Activated T-helper 17 cell treated with anti-CD3 and anti-CD28 coated beads, Interleukin-2, amount 50 U/mL, for 72 hours (primary cell): ENCODE data around the gene PCDH9. TPM values are rescaled to one million over a fixed set of nuclear protein-coding genes. Genes with fewer than 3 reads are reported as not detected.

Experiments used
- ATAC-seq: fragments of 150-1000 bp; cut with Tn5 transposase; replicated peaks from 2 replicates; pipeline ENCODE4 v1.10.0; 2021; ENCODE audit warnings: mild to moderate bottlenecking, moderate library complexity
- H3K27ac Mint-ChIP-seq: one replicate; pipeline ENCODE4 v1.8.0; 2022; ENCODE audit warnings: mixed read lengths
- H3K27me3 Mint-ChIP-seq: one replicate; pipeline ENCODE4 v1.8.0; 2022; ENCODE audit warnings: mixed read lengths
- H3K36me3 Mint-ChIP-seq: one replicate; pipeline ENCODE4 v1.8.0; 2022; ENCODE audit warnings: low read depth, mild to moderate bottlenecking, mixed read lengths
- H3K4me1 Mint-ChIP-seq: one replicate; pipeline ENCODE4 v1.8.0; 2022; ENCODE audit warnings: mixed read lengths
- H3K4me3 Mint-ChIP-seq: one replicate; pipeline ENCODE4 v1.8.0; 2022; ENCODE audit warnings: mild to moderate bottlenecking, mixed read lengths
- H3K9me3 Mint-ChIP-seq: one replicate; pipeline ENCODE4 v1.8.0; 2022; ENCODE audit warnings: mixed read lengths
- total RNA-seq, 2 donors: library from RNA; stranded (reverse); gene quantifications; one replicate each; pipeline ENCODE4 v1.2.3, GENCODE V29; 2022

Gene PCDH9
- total RNA-seq, 2 donors from 2014 or later = 0.11 TPM

GRCh38 chr13:66969291-66969690, 260.8 kb downstream of the PCDH9 start:
- H3K27me3 Mint-ChIP-seq = no peaks in the 10 kb centered on the region
- no peak for ATAC-seq
- no peaks in the 10 kb centered on the region for H3K4me1 Mint-ChIP-seq
- H3K36me3 Mint-ChIP-seq = no peaks in the 10 kb centered on the region
- H3K9me3 Mint-ChIP-seq = peaks cover 4% of the 10 kb centered on the region
- no peak overlapping the region for H3K4me3 Mint-ChIP-seq
- H3K27ac Mint-ChIP-seq = no peak overlapping the region

DNA sequence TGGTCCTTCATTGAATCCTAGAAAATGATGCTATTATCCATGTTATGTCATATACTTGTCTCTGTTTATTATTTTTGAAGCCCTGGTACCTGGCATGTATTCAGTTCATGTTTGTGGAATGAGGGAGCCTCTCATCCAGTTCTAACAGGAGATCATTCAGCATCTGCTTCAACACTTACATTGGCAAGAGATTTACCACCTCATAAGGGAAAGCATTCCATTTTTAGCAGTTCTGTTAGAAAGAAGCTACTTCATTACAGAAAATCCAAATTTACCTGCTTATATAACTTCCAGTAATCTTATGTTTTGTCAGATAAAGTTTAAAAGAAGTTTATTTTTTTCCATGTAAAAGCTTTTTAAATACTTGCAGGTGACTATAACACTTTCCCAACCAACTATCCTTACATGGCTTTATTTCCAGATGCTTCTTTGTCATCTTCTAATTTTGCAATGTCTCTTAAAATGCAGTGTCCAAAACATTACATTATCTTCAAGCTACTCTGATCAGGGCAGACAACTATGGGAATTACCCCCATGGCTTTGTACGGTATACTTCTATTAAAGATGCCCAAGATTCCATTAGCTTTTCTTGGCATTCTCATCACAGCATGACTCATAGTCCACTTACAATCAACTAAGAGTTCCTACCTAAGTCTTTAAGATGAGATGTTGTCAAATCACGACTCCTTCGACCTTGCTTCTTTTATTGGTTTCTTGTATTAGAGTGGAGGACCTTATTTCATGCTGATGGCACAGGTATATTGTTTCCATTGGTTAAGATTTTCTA, 262.1 kb downstream of the PCDH9 start:
- Mint-ChIP-seq H3K27ac (no peak overlapping the region), H3K9me3 (peaks cover under 1% of the 10 kb centered on the region), H3K36me3 (no peaks in the 10 kb centered on the region), H3K4me1 (no peaks in the 10 kb centered on the region), H3K27me3 (no peaks in the 10 kb centered on the region), H3K4me3 (no peak overlapping the region)
- no peak for ATAC-seq

DNA sequence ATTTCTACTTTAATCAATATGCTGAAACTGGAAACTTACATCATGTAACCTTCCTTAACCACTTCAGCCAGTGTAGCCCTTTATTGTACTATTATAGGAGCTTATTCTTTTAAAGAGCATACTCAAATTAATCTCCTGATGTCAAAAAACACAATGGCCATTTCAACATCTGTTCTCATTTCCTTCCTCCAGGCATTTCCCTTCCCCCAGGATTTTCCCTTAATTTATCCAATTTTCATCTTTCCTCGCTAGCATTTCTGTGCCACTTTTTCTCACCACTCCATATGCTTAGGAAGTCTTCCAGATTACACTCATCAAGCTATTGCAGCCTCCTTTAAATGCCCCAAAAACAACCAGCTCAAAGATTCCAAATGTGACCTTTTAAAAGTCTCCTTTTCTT, 265.0 kb downstream of the PCDH9 start:
- no peaks in the 10 kb centered on the region for H3K27me3 Mint-ChIP-seq
- H3K36me3 Mint-ChIP-seq = no peaks in the 10 kb centered on the region
- no peak for ATAC-seq
- H3K4me1 Mint-ChIP-seq = no peaks in the 10 kb centered on the region
- H3K4me3 Mint-ChIP-seq = no peak overlapping the region
- H3K27ac Mint-ChIP-seq = no peak overlapping the region
- H3K9me3 Mint-ChIP-seq = no peaks in the 10 kb centered on the region

DNA sequence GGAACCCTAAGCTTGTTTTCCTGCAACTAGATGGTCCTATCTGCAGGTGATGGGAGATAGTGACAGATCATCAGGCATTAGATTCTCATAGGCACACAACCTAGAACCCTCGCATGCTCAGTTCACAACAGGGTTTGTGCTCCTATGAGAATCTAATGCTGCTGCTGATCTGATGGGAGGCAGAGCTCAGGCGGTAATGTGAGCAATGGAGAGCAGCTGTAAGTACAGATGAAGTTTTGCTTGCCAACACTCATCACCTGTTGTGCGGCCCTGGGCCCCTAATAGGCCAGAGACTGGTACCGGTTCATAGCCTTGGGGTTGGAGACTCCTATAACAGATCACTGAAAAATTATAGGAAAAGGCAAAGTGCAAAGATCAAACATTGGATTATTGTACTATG, 267.2 kb downstream of the PCDH9 start:
- H3K27ac Mint-ChIP-seq = no peak overlapping the region
- no peak for ATAC-seq
- H3K27me3 Mint-ChIP-seq = no peaks in the 10 kb centered on the region
- no peak overlapping the region for H3K4me3 Mint-ChIP-seq
- H3K4me1 Mint-ChIP-seq = no peaks in the 10 kb centered on the region
- no peaks in the 10 kb centered on the region for H3K36me3 Mint-ChIP-seq
- no peaks in the 10 kb centered on the region for H3K9me3 Mint-ChIP-seq

DNA sequence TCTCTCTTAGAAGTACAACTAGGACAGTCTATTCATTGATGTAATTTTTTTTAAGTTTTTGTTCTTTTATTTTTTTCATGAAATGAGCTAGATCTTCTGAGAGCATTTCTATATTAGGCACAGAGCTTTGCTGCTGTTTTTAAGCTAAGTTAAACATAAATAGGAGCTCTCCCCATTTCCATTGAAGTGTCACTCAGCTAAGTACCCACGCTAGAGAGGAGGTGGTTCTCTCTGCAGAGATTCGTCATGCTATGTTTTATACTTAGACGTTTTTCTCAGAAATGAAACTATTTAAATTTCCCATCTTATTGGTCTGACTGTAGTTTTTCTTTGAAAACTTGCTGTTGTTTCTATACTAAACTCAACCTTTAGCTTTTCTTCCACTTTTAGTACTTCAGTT, 271.5 kb downstream of the PCDH9 start:
- no peaks in the 10 kb centered on the region for H3K27me3 Mint-ChIP-seq
- no peak for ATAC-seq

DNA sequence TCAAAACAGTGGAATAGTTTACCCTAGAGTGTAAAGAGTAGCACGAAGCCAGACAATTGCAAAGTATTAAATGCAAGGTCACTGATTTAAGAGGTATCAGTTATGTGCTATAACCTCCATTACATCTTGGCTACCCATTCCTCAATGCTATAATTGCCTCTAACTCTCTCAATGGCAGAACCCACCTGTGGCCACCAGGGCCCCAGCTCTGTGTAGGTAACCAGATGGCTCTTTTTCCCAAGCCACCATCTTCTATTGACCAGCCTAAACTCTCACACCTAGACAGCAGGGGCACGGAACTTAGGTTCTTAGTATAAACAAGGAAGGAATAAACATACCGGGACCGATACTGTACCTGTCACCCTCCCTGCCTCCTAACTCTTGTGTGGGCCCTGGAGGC, 277.6 kb downstream of the PCDH9 start:
- no peak for ATAC-seq
- Mint-ChIP-seq H3K36me3 (no peaks in the 10 kb centered on the region), H3K4me3 (no peak overlapping the region), H3K4me1 (no peaks in the 10 kb centered on the region), H3K27ac (no peak overlapping the region), H3K9me3 (no peaks in the 10 kb centered on the region), H3K27me3 (no peaks in the 10 kb centered on the region)

More for the DNA sequence above, 271.5 kb downstream of the PCDH9 start:
- no peaks in the 10 kb centered on the region for H3K4me1 Mint-ChIP-seq
- no peak overlapping the region for H3K27ac Mint-ChIP-seq
- H3K4me3 Mint-ChIP-seq = no peak overlapping the region
- no peaks in the 10 kb centered on the region for H3K9me3 Mint-ChIP-seq
- no peaks in the 10 kb centered on the region for H3K36me3 Mint-ChIP-seq

GRCh38 chr13:66951426-66951825, 278.7 kb downstream of the PCDH9 start:
- no peaks in the 10 kb centered on the region for H3K4me1 Mint-ChIP-seq
- H3K27ac Mint-ChIP-seq = no peak overlapping the region
- H3K27me3 Mint-ChIP-seq = no peaks in the 10 kb centered on the region
- no peaks in the 10 kb centered on the region for H3K9me3 Mint-ChIP-seq
- H3K4me3 Mint-ChIP-seq = no peak overlapping the region
- no peak for ATAC-seq
- H3K36me3 Mint-ChIP-seq = no peaks in the 10 kb centered on the region

GRCh38 chr13:66950666-66951065, 279.5 kb downstream of the PCDH9 start:
- H3K9me3 Mint-ChIP-seq = no peaks in the 10 kb centered on the region
- H3K4me1 Mint-ChIP-seq = no peaks in the 10 kb centered on the region
- H3K27me3 Mint-ChIP-seq = no peaks in the 10 kb centered on the region
- H3K36me3 Mint-ChIP-seq = no peaks in the 10 kb centered on the region
- ATAC-seq = no peak
- no peak overlapping the region for H3K4me3 Mint-ChIP-seq
- no peak overlapping the region for H3K27ac Mint-ChIP-seq

DNA sequence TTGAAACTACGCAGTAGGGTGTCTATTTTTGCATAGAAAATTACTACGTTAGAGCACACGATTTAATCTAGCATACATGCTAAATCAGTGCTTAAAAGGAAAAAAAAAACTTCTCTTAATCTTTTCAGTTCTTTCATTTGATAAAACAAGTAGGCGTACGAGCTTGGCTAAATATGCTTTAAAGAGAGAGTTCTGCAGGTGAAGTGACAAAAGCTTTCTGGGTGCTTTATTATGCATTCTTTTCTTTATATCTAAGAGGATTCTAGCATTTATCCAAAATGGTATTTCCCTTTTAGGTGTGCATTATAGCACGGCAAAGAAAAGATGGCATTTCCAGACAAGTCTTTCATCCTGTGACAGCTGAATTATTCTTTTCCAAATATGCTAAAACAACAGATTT, 281.2 kb downstream of the PCDH9 start:
- Mint-ChIP-seq H3K9me3 (peaks cover 3% of the 10 kb centered on the region), H3K27me3 (no peaks in the 10 kb centered on the region), H3K27ac (no peak overlapping the region), H3K4me1 (no peaks in the 10 kb centered on the region), H3K4me3 (no peak overlapping the region), H3K36me3 (no peaks in the 10 kb centered on the region)
- no peak for ATAC-seq

DNA sequence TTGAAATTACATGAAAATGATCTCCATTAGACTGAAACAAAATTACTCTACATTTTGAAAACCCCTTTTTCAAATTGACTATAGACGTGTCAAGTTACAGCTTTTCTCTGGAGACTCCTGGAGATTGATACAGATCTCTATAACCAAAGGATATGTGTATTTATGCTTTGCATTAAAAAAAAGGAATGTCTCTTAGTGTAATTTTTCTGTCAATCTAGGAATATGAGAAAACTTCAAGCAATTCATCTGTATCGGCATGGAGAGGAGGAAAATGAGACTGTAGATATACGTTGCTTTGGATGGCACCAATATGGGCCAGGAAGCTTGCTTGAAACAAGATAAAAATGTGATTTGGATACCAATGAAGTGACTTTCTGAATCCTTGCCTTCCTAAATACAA, 286.6 kb downstream of the PCDH9 start:
- peaks cover 3% of the 10 kb centered on the region for H3K9me3 Mint-ChIP-seq
- ATAC-seq = no peak
- no peak overlapping the region for H3K27ac Mint-ChIP-seq
- no peaks in the 10 kb centered on the region for H3K36me3 Mint-ChIP-seq
- H3K27me3 Mint-ChIP-seq = no peaks in the 10 kb centered on the region
- H3K4me1 Mint-ChIP-seq = no peaks in the 10 kb centered on the region
- no peak overlapping the region for H3K4me3 Mint-ChIP-seq

DNA sequence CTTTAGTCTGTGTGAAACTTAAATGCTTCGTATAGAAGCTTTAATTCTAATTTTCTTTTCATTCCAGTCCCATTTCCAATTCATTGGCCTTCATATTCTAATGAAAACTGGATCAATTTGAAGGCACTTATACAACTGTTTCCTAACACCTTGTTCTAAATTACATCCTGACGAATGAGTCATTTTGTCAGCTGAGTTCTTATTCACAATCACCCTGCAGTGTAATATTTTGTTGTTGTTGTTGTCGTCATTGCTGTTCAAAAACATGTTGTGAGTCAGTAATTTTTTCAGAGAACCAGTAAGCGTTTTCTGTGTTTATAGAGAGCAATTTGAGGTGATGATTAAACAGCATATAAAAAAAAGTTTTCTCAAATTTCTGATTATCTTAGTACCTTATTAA, 290.0 kb downstream of the PCDH9 start:
- Mint-ChIP-seq H3K4me3 (no peak overlapping the region), H3K27me3 (no peaks in the 10 kb centered on the region), H3K9me3 (peaks cover 6% of the 10 kb centered on the region), H3K36me3 (no peaks in the 10 kb centered on the region), H3K27ac (no peak overlapping the region), H3K4me1 (no peaks in the 10 kb centered on the region)
- no peak for ATAC-seq

- ATAC-seq = no peak
- H3K4me1 Mint-ChIP-seq = no peaks in the 10 kb centered on the region
- H3K9me3 Mint-ChIP-seq = peaks cover 4% of the 10 kb centered on the region
- H3K36me3 Mint-ChIP-seq = no peaks in the 10 kb centered on the region
- H3K27me3 Mint-ChIP-seq = no peaks in the 10 kb centered on the region
- H3K4me3 Mint-ChIP-seq = no peak overlapping the region
- H3K27ac Mint-ChIP-seq = no peak overlapping the region
These were observed 292.7 kb downstream of the PCDH9 start for GRCh38 chr13:66937423-66937822.

DNA sequence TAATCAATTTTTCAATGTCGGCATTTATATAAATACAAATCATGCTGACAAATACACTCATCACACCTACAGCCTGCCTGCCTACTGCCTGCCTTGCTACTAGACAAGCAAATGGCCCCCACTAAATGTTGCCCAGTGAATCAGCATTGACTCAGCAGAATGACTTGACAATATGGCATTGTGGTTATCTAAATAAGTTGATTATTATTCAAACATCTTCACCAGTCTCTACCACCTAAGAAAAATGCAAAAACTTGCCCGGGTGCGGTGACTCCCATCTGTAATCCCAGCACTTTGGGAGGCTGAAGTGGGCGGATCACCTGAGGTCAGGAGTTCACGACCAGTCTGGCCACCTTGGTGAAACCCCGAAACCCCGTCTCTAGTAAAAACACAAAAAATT, 296.1 kb downstream of the PCDH9 start:
- no peak overlapping the region for H3K27ac Mint-ChIP-seq
- H3K36me3 Mint-ChIP-seq = no peaks in the 10 kb centered on the region
- no peaks in the 10 kb centered on the region for H3K4me1 Mint-ChIP-seq
- ATAC-seq = no peak
- no peaks in the 10 kb centered on the region for H3K27me3 Mint-ChIP-seq
- H3K4me3 Mint-ChIP-seq = no peak overlapping the region
- H3K9me3 Mint-ChIP-seq = peaks cover 4% of the 10 kb centered on the region

DNA sequence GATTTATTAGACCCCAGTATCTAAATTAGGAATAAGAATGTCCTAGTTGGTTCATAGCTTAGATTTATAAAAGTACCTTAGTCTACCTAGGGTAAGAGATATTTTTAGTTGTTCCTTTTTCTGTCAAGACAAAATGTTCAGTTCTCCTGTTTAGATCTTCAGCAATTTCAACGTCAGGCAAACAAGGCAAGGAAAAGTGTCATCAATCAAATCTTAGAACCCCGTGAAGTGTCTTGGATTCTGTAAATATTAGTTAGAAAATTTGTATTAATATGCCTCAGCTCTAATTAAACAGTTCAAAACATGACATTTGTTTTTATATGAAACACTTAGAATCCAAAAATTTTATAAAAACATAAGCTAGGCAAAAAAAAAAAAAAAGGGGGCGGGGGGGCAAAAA, 296.6 kb downstream of the PCDH9 start:
- Mint-ChIP-seq H3K9me3 (peaks cover 4% of the 10 kb centered on the region), H3K27me3 (no peaks in the 10 kb centered on the region), H3K36me3 (no peaks in the 10 kb centered on the region), H3K4me1 (no peaks in the 10 kb centered on the region), H3K27ac (no peak overlapping the region), H3K4me3 (no peak overlapping the region)
- ATAC-seq = no peak

DNA sequence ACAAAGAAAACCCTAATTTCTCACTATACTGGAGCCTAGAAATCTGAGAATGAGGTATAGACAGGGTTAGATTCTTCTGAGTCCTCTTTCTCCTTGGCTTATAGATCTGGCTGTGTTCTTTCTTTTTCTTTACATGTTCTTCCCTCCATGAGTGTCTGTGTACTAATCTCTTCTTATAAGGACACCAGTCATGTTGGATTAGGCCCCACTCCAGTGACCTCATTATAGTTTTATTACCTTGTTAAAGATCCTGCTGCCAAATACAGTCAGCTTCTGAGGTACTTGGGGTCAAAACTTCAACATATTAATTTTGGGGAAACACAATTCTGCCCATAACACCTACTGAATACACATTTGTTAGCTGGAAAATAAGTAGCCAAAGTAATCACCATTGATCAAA, 302.6 kb downstream of the PCDH9 start:
- H3K4me3 Mint-ChIP-seq = no peak overlapping the region
- no peaks in the 10 kb centered on the region for H3K36me3 Mint-ChIP-seq
- H3K27ac Mint-ChIP-seq = no peak overlapping the region
- no peaks in the 10 kb centered on the region for H3K27me3 Mint-ChIP-seq
- H3K9me3 Mint-ChIP-seq = peaks cover 6% of the 10 kb centered on the region
- no peak for ATAC-seq
- no peaks in the 10 kb centered on the region for H3K4me1 Mint-ChIP-seq
